ENCODE data around the gene JAKMIP1. TPM values are rescaled to one million over a fixed set of nuclear protein-coding genes. Genes with fewer than 3 reads are reported as not detected.

Gene JAKMIP1
- total RNA-seq, 4 donors from 2014 or later, result 1.2 to 6.6 TPM; not detected in 2

- TF ChIP-seq POLR2A (IDR thresholded peaks at IDR 0.05), result no peak
- Histone ChIP-seq H3K36me3 (no peaks in the 10 kb centered on the region), H3K27ac (no peak overlapping the region), H3K4me3 (no peak overlapping the region), H3K27me3 (no peaks in the 10 kb centered on the region), H3K4me1 (no peaks in the 10 kb centered on the region), H3K9me3 (peaks cover 0 to 6% (median 0%) of the 10 kb centered on the region in 4 donors)
- peak in 1 of 3 donors; percentile 39 for DNase-seq
Observed at GRCh38 chr4:6241062-6241845, 40.9 kb upstream of the JAKMIP1 start.

DNA sequence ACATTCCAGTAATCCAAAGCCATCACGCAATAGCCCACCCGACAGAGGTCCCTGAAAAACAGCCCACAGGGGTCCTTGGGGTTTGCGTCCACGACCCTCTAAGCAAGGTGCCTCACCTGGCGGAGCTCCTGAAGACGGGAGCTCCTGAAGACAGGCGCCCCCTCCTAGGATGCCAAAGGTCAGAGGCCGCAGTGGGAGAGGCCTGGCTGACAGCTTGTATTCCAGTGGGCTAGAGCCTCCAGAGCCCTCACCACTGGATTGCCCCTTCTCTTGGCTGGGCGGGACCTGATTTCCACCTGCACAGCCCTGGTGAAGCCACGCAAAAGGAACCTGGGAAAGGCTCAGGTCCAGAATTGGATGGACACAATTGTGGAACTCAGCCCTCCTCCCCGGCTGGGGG lies 39.6 kb upstream of the JAKMIP1 start:
- H3K4me1 ChIP-seq, result no peaks in the 10 kb centered on the region
- no peak overlapping the region for H3K4me3 ChIP-seq
- no peaks in the 10 kb centered on the region for H3K27me3 ChIP-seq
- H3K27ac ChIP-seq, result no peak overlapping the region
- TF ChIP-seq, protein P1, sequence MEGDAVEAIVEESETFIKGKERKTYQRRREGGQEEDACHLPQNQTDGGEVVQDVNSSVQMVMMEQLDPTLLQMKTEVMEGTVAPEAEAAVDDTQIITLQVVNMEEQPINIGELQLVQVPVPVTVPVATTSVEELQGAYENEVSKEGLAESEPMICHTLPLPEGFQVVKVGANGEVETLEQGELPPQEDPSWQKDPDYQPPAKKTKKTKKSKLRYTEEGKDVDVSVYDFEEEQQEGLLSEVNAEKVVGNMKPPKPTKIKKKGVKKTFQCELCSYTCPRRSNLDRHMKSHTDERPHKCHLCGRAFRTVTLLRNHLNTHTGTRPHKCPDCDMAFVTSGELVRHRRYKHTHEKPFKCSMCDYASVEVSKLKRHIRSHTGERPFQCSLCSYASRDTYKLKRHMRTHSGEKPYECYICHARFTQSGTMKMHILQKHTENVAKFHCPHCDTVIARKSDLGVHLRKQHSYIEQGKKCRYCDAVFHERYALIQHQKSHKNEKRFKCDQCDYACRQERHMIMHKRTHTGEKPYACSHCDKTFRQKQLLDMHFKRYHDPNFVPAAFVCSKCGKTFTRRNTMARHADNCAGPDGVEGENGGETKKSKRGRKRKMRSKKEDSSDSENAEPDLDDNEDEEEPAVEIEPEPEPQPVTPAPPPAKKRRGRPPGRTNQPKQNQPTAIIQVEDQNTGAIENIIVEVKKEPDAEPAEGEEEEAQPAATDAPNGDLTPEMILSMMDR (IDR thresholded peaks at IDR 0.05), result no peak
- no peak for TF ChIP-seq POLR2A (IDR thresholded peaks at IDR 0.05)
- H3K9me3 ChIP-seq, result peaks cover 0 to 6% (median 0%) of the 10 kb centered on the region in 4 donors
- DNase-seq, result peak in 1 of 3 donors; percentile 26
- no peaks in the 10 kb centered on the region for H3K36me3 ChIP-seq

DNA sequence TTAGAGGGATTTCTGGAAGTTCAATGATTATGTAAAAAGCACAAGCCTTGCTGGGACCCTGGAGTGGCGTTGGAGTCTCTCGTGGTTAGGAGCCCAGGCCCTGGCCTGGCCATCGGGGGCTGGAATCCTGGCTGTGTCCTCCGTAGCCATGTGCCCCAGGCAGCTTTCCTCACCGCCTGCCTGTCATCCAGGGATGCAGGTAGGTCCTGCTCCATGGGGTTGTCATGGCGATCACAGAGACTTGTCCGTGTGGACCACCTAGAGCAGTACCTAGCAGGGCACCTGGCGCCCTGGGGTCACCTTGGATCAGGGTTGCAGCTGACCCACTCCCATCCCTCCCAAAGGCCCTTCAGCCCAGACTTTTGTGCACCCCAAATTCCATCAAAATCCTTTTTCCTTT lies 39.1 kb upstream of the JAKMIP1 start:
- H3K27me3 ChIP-seq, result no peaks in the 10 kb centered on the region
- DNase-seq, result peak in 1 of 3 donors; percentile 16

GRCh38 chr4:6236816-6237390 lies 36.6 kb upstream of the JAKMIP1 start:
- no peaks in the 10 kb centered on the region for H3K4me1 ChIP-seq
- H3K27ac ChIP-seq, result no peak overlapping the region
- H3K27me3 ChIP-seq, result no peaks in the 10 kb centered on the region
- TF ChIP-seq, protein P1 (IDR thresholded peaks at IDR 0.05), result no peak
- TF ChIP-seq POLR2A (IDR thresholded peaks at IDR 0.05), result no peak
- peak in 2 of 3 donors; percentile 19 to 37 for DNase-seq
- no peaks in the 10 kb centered on the region for H3K36me3 ChIP-seq
- H3K9me3 ChIP-seq, result no peaks in the 10 kb centered on the region
- H3K4me3 ChIP-seq, result no peak overlapping the region

More for the DNA sequence above, 39.1 kb upstream of the JAKMIP1 start:
- peaks cover 0 to 6% (median 0%) of the 10 kb centered on the region in 4 donors for H3K9me3 ChIP-seq
- no peaks in the 10 kb centered on the region for H3K36me3 ChIP-seq
- no peak overlapping the region for H3K27ac ChIP-seq
- H3K4me3 ChIP-seq, result no peak overlapping the region
- no peaks in the 10 kb centered on the region for H3K4me1 ChIP-seq
- TF ChIP-seq POLR2A (IDR thresholded peaks at IDR 0.05), result no peak
- TF ChIP-seq, protein P1 (IDR thresholded peaks at IDR 0.05), result no peak

DNA sequence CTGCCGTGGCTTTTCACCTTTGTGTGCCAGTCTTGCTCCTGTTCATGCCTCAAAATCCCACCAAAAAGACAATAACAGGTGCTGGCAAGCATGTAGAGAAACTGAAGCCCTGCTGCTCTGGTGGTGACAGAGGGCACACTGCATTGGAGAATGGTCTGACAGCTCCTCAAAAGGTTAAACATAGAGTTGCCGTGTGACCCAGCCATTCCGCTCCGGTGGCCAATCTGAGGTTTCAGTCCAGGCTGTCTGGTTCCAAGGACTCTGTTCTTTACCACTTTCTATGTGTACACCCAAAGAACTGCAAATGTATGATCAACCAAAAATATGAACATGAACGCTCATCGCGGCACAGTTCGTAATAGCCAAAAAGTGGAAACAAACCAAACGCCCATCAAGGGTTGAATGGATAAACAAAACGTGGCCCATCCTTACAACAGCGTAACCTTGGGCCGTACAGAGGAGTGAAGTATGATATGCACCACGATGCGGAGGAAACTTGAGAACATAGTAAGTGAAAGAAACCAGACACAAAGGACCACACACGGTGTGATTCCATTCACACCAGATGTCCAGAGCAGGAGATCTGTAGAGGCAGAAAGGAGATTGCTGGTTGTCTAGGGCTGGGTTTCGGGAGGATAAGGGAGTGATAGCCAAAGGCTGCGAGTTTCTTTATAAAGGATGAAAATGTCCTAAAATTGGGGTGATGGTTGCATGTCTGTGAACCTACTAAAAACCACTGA lies 35.7 kb upstream of the JAKMIP1 start:
- Histone ChIP-seq H3K9me3 (no peaks in the 10 kb centered on the region), H3K4me1 (no peaks in the 10 kb centered on the region), H3K27me3 (no peaks in the 10 kb centered on the region), H3K36me3 (no peaks in the 10 kb centered on the region), H3K4me3 (no peak overlapping the region), H3K27ac (no peak overlapping the region)
- TF ChIP-seq POLR2A (IDR thresholded peaks at IDR 0.05), result no peak
- TF ChIP-seq, protein P1 (IDR thresholded peaks at IDR 0.05), result no peak
- peak in 2 of 3 donors; percentile 10 to 15 for DNase-seq
